Nephron (organoid): ENCODE measurements around the gene VSIR.

Experiments used
- H3K27ac Mint-ChIP-seq, 3 experiments: 2 replicates each; pipeline ENCODE4 v1.8.0; 2020; ENCODE audit warnings: mixed read lengths in 3 of 3, mild to moderate bottlenecking in 2 of 3, moderate library complexity in 1 of 3
- H3K27me3 Mint-ChIP-seq: 2 replicates; pipeline ENCODE4 v1.8.0; 2021; ENCODE audit warnings: low read depth, mild to moderate bottlenecking, moderate library complexity, mixed read lengths
- H3K36me3 Mint-ChIP-seq: 2 replicates; pipeline ENCODE4 v1.8.0; 2020; ENCODE audit warnings: low read depth, mixed read lengths
- H3K4me1 Mint-ChIP-seq: 2 replicates; pipeline ENCODE4 v1.8.0; 2020; ENCODE audit warnings: mixed read lengths
- H3K4me3 Mint-ChIP-seq, 3 experiments: 2 replicates each; pipeline ENCODE4 v1.8.0; 2020; ENCODE audit warnings: mild to moderate bottlenecking in 3 of 3, mixed read lengths in 3 of 3, moderate library complexity in 2 of 3
- H3K9me3 Mint-ChIP-seq: 2 replicates; pipeline ENCODE4 v1.8.0; 2020; ENCODE audit warnings: mixed read lengths
- CTCF ChIP-seq, 3 experiments: fragments of 200-600 bp; sonication (generic); IDR thresholded peaks; one replicate each; pipeline ENCODE4 v1.5.0; 2021; ENCODE audit warnings: antibody characterized with exemption in 3 of 3; ENCODE audit not compliant: unreplicated experiment in 3 of 3

VSIR gene

DNA sequence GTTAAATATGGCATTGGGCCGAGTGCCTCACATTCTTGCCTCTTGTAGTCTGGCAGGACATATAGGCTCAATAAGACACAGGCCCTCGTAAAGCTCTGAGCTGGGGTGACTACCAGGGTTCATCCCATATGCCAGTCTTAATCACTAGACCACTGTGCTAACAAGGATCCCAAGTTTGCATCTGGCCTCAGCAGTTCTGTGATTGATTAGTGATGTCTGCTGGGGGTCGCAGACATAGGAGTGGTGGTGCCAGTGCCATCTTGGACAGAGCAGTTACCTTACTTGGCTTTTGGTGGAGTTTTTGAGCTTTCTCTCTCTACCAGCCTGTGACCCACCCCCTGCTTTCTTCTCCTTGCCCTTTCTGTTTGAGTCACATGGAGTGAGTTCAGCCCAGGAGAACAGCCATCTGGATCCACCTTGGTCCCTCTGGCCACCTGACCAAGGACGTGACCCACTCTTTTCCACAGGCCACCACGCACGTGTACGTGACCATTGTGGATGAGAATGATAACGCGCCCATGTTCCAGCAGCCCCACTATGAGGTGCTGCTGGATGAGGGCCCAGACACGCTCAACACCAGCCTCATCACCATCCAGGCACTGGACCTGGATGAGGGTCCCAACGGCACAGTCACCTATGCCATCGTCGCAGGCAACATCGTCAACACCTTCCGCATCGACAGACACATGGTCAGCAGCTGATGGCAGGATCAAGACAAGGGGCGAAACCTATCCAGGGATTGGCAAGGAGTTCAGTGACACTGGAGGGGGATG is 4.1 kb upstream of the VSIR start:
- no peaks in the 10 kb centered on the region for H3K36me3 Mint-ChIP-seq
- H3K9me3 Mint-ChIP-seq: no peaks in the 10 kb centered on the region
- H3K4me1 Mint-ChIP-seq: peaks cover 23% of the 10 kb centered on the region
- H3K27ac Mint-ChIP-seq: no peak overlapping the region
- no peak for TF ChIP-seq CTCF (IDR thresholded peaks at IDR 0.05; ENCODE audit: unreplicated experiment in 3 of 3)
- no peak overlapping the region for H3K4me3 Mint-ChIP-seq
- peaks cover 26% of the 10 kb centered on the region for H3K27me3 Mint-ChIP-seq

GRCh38 chr10:71776481-71776925 is 3.2 kb upstream of the VSIR start:
- peaks cover 26% of the 10 kb centered on the region for H3K27me3 Mint-ChIP-seq
- no peak for TF ChIP-seq CTCF (IDR thresholded peaks at IDR 0.05; ENCODE audit: unreplicated experiment in 3 of 3)
- H3K27ac Mint-ChIP-seq: no peak overlapping the region

GRCh38 chr10:71774916-71775702 is 1.8 kb upstream of the VSIR start:
- Mint-ChIP-seq H3K27ac (no peak overlapping the region), H3K4me1 (peaks cover 23% of the 10 kb centered on the region), H3K4me3 (no peak overlapping the region), H3K27me3 (peaks cover 26% of the 10 kb centered on the region), H3K9me3 (no peaks in the 10 kb centered on the region), H3K36me3 (no peaks in the 10 kb centered on the region)
- no peak for TF ChIP-seq CTCF (IDR thresholded peaks at IDR 0.05; ENCODE audit: unreplicated experiment in 3 of 3)

More at GRCh38 chr10:71776481-71776925, 3.2 kb upstream of the VSIR start:
- Mint-ChIP-seq H3K4me1 (peaks cover 23% of the 10 kb centered on the region), H3K9me3 (no peaks in the 10 kb centered on the region), H3K36me3 (no peaks in the 10 kb centered on the region), H3K4me3 (no peak overlapping the region)

- no peaks in the 10 kb centered on the region for H3K36me3 Mint-ChIP-seq
These were observed 494 bp downstream of the VSIR start for GRCh38 chr10:71772832-71773220.

DNA sequence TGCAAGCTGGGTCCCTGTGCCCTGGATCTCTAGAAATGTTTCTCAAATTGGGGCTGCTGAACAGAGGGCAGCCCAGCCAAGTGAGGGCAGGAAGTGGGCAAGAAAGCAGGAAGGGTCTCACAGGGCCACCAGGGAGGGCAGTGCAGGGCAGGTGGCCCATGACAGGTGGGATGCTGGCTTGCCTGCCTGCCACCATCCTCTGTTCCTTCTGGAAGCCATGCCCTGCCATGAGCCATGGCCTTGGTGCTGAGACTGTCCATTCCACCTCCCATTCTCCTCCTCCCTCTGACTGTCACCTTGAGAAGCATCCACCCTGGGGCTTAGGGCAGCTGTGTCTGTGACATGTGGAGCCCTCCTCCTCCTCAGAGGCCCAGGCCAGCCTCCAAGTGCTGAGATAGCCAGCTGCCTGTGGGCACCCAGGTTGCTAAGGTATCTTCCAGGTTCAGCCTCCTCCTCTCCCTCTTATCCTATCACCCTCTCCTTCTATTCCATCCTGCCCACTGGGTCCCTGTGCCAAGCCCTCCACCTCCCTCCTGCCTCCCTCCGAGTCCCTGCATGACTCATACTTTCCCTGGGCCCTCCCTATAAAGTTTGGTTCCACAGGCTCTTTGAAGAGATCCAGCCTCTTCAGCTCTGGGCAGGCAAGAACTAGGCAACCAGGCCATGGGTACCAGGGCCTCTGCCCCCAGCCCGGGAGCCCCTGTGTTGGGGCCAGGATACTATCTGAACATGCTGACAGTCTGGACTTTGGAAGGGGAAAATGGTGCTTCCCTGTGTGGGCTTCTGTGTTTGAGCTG is 1.3 kb downstream of the VSIR start:
- no peak overlapping the region for H3K27ac Mint-ChIP-seq
- no peaks in the 10 kb centered on the region for H3K36me3 Mint-ChIP-seq
- H3K4me3 Mint-ChIP-seq: peak overlapping the region; percentile 0 to 32 (median 29)
- peaks cover 23% of the 10 kb centered on the region for H3K27me3 Mint-ChIP-seq
- peaks cover 46% of the 10 kb centered on the region for H3K4me1 Mint-ChIP-seq
- no peaks in the 10 kb centered on the region for H3K9me3 Mint-ChIP-seq
- TF ChIP-seq CTCF (IDR thresholded peaks at IDR 0.05; ENCODE audit: unreplicated experiment in 3 of 3): no peak

More at GRCh38 chr10:71772832-71773220, 494 bp downstream of the VSIR start:
- no peak for TF ChIP-seq CTCF (IDR thresholded peaks at IDR 0.05; ENCODE audit: unreplicated experiment in 3 of 3)
- no peak overlapping the region for H3K27ac Mint-ChIP-seq
- peak overlapping the region; percentile 51 to 72 (median 60) for H3K4me3 Mint-ChIP-seq
- no peaks in the 10 kb centered on the region for H3K9me3 Mint-ChIP-seq
- H3K27me3 Mint-ChIP-seq: peaks cover 31% of the 10 kb centered on the region
- peaks cover 38% of the 10 kb centered on the region for H3K4me1 Mint-ChIP-seq
